Measurements from ENCODE around the gene ANAPC15. TPM values are rescaled to one million over a fixed set of nuclear protein-coding genes. Genes with fewer than 3 reads are reported as not detected.

The ANAPC15 gene
- total and polyA plus RNA-seq, 2 of the 13 experiments (the other 11 are each of a cell fraction or from before 2014, with no cell fraction given) = 18.8 to 25.7 TPM

GRCh38 chr11:72102631-72102945 lies 9.9 kb downstream of the ANAPC15 start:
- no TSS peak for BruUV-seq (replicated peaks)
- Histone ChIP-seq H3K9ac (ENCODE audit: insufficient read depth, low read depth, low read length) (peak overlapping the region; percentile 97), H3K36me3 (replicated peaks in 1 of 2; ENCODE audit: control insufficient read depth in 1 of 2, insufficient read depth in 2 of 2, low read length in 2 of 2) (peaks cover 13 to 25% of the 10 kb centered on the region in 2 experiments; a peak in 3 of 5 replicates), H3K79me2 (ENCODE audit: insufficient read depth, low read length) (peaks cover 31% of the 10 kb centered on the region), H3K9me3 (ENCODE audit: low read length) (no peaks in the 10 kb centered on the region), H3K4me3 (replicated peaks in 1 of 3; ENCODE audit: insufficient read depth in 1 of 3, low read depth in 2 of 3, low read length in 3 of 3) (peak overlapping the region; percentile 79 to 85 (median 82)), H4K20me1 (ENCODE audit: insufficient read depth, low read length) (no peaks in the 10 kb centered on the region), H3K4me1 (ENCODE audit: insufficient read depth, low read length) (peaks cover 39% of the 10 kb centered on the region), H3K27me3 (ENCODE audit: control insufficient read depth in 1 of 2, insufficient read depth in 2 of 2, low read length in 2 of 2) (no peaks in the 10 kb centered on the region; a peak in 1 of 5 replicates), H3K27ac (ENCODE audit: extremely low read length, insufficient read depth, low read length) (peak overlapping the region; percentile 82), H3K4me2 (ENCODE audit: low read depth, low read length) (peak overlapping the region; percentile 93), H2AFZ (ENCODE audit: low read length) (no peak overlapping the region)
- intact Hi-C loops (cut with micrococcal nuclease; ENCODE audit: unreplicated experiment) (loop anchor here (2.0 kb wide), 1 partner anchor 22 kb away; the partner anchor contains the start of genes LRRC51 and NUMA1), in situ Hi-C loops (cut with HindIII; ENCODE audit: extremely low pct_ligation_motif_present, low pct_unique_long_range_greater_than_20kb) (no loop called here)
- 0% methylated on average over 9 of the region's 9 CpGs for WGBS (ENCODE audit: low lambda C conversion rate)
- no peak for ATAC-seq
- ChIA-PET POLR2A (interaction anchor here (1.3 to 2.4 kb wide), 4 partner anchors 10 to 154 kb away, joined by 4 to 13 read pairs (median 6); partner anchors contain the start of gene ANAPC15), CTCF (ENCODE audit: low intra/inter-chr PET ratio, low total read pairs) (no interaction called here)
- no peak for FAIRE-seq
- no peak for DNase-seq (ENCODE audit: low spot score)
- TF ChIP-seq ZNF292 (CRISPR knock-in tag; IDR thresholded peaks at IDR 0.05; ENCODE audit: borderline replicate concordance, low read depth) (no peak), ZMYM4 (CRISPR knock-in tag; IDR thresholded peaks at IDR 0.05) (no peak), PITX1 (CRISPR knock-in tag; IDR thresholded peaks at IDR 0.05) (no peak), ELF3 (CRISPR knock-in tag; IDR thresholded peaks at IDR 0.05) (no peak), WIZ (CRISPR knock-in tag; IDR thresholded peaks at IDR 0.05) (no peak), ZNF337 (CRISPR knock-in tag; IDR thresholded peaks at IDR 0.05; ENCODE audit: borderline replicate concordance, low read depth) (0 out of 2 replicates have a peak, but pooled peaks have one; percentile 19), ZUFSP (CRISPR knock-in tag; IDR thresholded peaks at IDR 0.05; ENCODE audit: borderline replicate concordance) (no peak), ZNF484 (CRISPR knock-in tag; IDR thresholded peaks at IDR 0.05; ENCODE audit: borderline replicate concordance, low read depth) (no peak), RXRB (CRISPR knock-in tag; IDR thresholded peaks at IDR 0.05; ENCODE audit: borderline replicate concordance) (no peak), TRIM24 (CRISPR knock-in tag; IDR thresholded peaks at IDR 0.05) (no peak), ZNF562 (CRISPR knock-in tag; IDR thresholded peaks at IDR 0.05; ENCODE audit: borderline replicate concordance) (no peak), DDIT3 (CRISPR knock-in tag; IDR thresholded peaks at IDR 0.05) (no peak), ZNF614 (CRISPR knock-in tag; IDR thresholded peaks at IDR 0.05; ENCODE audit: borderline replicate concordance) (no peak), ZEB1 (IDR thresholded peaks at IDR 0.05; ENCODE audit: insufficient replicate concordance, low read depth) (no peak), KDM1A (CRISPR knock-in tag; IDR thresholded peaks at IDR 0.05) (peak; percentile 51; the same call in 1 of the 2 replicates), ZNF18 (CRISPR knock-in tag; IDR thresholded peaks at IDR 0.05; ENCODE audit: insufficient replicate concordance) (no peak), ZNF468 (CRISPR knock-in tag; IDR thresholded peaks at IDR 0.05) (no peak), ZNF563 (CRISPR knock-in tag; IDR thresholded peaks at IDR 0.05) (no peak), THAP7 (CRISPR knock-in tag; IDR thresholded peaks at IDR 0.05) (no peak), DR1 (CRISPR knock-in tag; IDR thresholded peaks at IDR 0.05) (0 out of 2 replicates have a peak, but pooled peaks have one; percentile 15), SOX13 (IDR thresholded peaks at IDR 0.05) (no peak), SOX13 (CRISPR knock-in tag; conservative IDR thresholded peaks at IDR 0.05 in 1 of 2, IDR thresholded peaks at IDR 0.05 in 1 of 2) (no peak)
